Left ventricle myocardium inferior (tissue), 1 donor: Measurements from ENCODE around the gene CHRNA1. TPM values are rescaled to one million over a fixed set of nuclear protein-coding genes. Genes with fewer than 3 reads are reported as not detected.

Experiments used
- DNase-seq: peaks from one replicate; pipeline ENCODE4 v3.0.0-alpha.2; 2020
- H3K27ac ChIP-seq: fragments of 200-600 bp; replicated peaks from 2 replicates; pipeline ENCODE4 v1.8.0; 2021
- H3K27me3 ChIP-seq: fragments of 200-600 bp; 2 replicates; pipeline ENCODE4 v1.8.0; 2021; ENCODE audit warnings: low read depth
- H3K36me3 ChIP-seq: fragments of 200-600 bp; 2 replicates; pipeline ENCODE4 v1.8.0; 2021
- H3K4me1 ChIP-seq: fragments of 200-600 bp; 2 replicates; pipeline ENCODE4 v1.8.0; 2021
- H3K4me3 ChIP-seq: fragments of 200-600 bp; 2 replicates; pipeline ENCODE4 v1.8.0; 2021; ENCODE audit warnings: mild to moderate bottlenecking, moderate library complexity
- H3K9me3 ChIP-seq: fragments of 200-600 bp; replicated peaks from 2 replicates; pipeline ENCODE4 v1.8.0; 2021
- CTCF ChIP-seq: fragments of 200-600 bp; IDR thresholded peaks from 2 replicates; pipeline ENCODE4 v1.8.0; 2021; ENCODE audit warnings: antibody characterized with exemption, mild to moderate bottlenecking, borderline replicate concordance
- intact Hi-C: fragments of 100-400 bp; cut with micrococcal nuclease; formaldehyde crosslinking; loops from one replicate; pipeline ENCODE4 v1.11.0; 2022
- total RNA-seq: library from RNA; stranded (reverse); fragmentation: NEBNext Ultra II Directional; extraction: Animal tissue kit (Norgen Biotek cat#: 25700); gene quantifications from one replicate; pipeline ENCODE4 v1.2.1, GENCODE V29; 2021
- donor health status: DM: no; HTN: yes; CAD: no; lungs with severe emphysema.

CHRNA1 gene
- total RNA-seq, 1 donor from 2014 or later = 0.33 TPM

GRCh38 chr2:174787487-174788205 lies 23.4 kb upstream of the CHRNA1 start:
- Histone ChIP-seq H3K36me3 (no peaks in the 10 kb centered on the region), H3K27me3 (no peaks in the 10 kb centered on the region), H3K9me3 (no peaks in the 10 kb centered on the region), H3K4me3 (no peak overlapping the region), H3K27ac (no peak overlapping the region), H3K4me1 (no peaks in the 10 kb centered on the region)
- DNase-seq = no peak
- no peak for TF ChIP-seq CTCF
- intact Hi-C loops = no loop called here

- H3K4me1 ChIP-seq = no peaks in the 10 kb centered on the region
- H3K4me3 ChIP-seq = no peak overlapping the region
- H3K27ac ChIP-seq = no peak overlapping the region
- TF ChIP-seq CTCF = no peak
- no peaks in the 10 kb centered on the region for H3K9me3 ChIP-seq
- no peak for DNase-seq
- intact Hi-C loops = no loop called here
- no peaks in the 10 kb centered on the region for H3K27me3 ChIP-seq
- H3K36me3 ChIP-seq = no peaks in the 10 kb centered on the region
These were observed 21.9 kb upstream of the CHRNA1 start for GRCh38 chr2:174786066-174786725.

GRCh38 chr2:174785481-174785880 lies 21.2 kb upstream of the CHRNA1 start:
- no peak overlapping the region for H3K27ac ChIP-seq
- no peak overlapping the region for H3K4me3 ChIP-seq
- no peak for DNase-seq
- H3K9me3 ChIP-seq = no peaks in the 10 kb centered on the region
- H3K36me3 ChIP-seq = no peaks in the 10 kb centered on the region
- intact Hi-C loops = no loop called here
- no peaks in the 10 kb centered on the region for H3K27me3 ChIP-seq
- TF ChIP-seq CTCF = no peak
- H3K4me1 ChIP-seq = no peaks in the 10 kb centered on the region

GRCh38 chr2:174784909-174785308 lies 20.6 kb upstream of the CHRNA1 start:
- intact Hi-C loops = no loop called here
- H3K4me1 ChIP-seq = no peaks in the 10 kb centered on the region
- no peaks in the 10 kb centered on the region for H3K27me3 ChIP-seq
- no peaks in the 10 kb centered on the region for H3K36me3 ChIP-seq
- H3K9me3 ChIP-seq = no peaks in the 10 kb centered on the region
- H3K4me3 ChIP-seq = no peak overlapping the region
- TF ChIP-seq CTCF = no peak
- no peak for DNase-seq
- no peak overlapping the region for H3K27ac ChIP-seq

GRCh38 chr2:174784316-174784715 lies 20.0 kb upstream of the CHRNA1 start:
- H3K4me1 ChIP-seq = no peaks in the 10 kb centered on the region
- H3K27me3 ChIP-seq = no peaks in the 10 kb centered on the region
- no peak for TF ChIP-seq CTCF
- DNase-seq = no peak
- no peak overlapping the region for H3K27ac ChIP-seq
- H3K36me3 ChIP-seq = no peaks in the 10 kb centered on the region
- H3K9me3 ChIP-seq = no peaks in the 10 kb centered on the region
- no peak overlapping the region for H3K4me3 ChIP-seq
- intact Hi-C loops = no loop called here
